GM12891 (cell line): Measurements from ENCODE around the gene PRND.

Experiments
- POLR2A ChIP-seq: IDR thresholded peaks from 2 replicates; pipeline ENCODE4 v1.6.1; 2011; ENCODE audit warnings: low read depth, low read length, control low read depth
- POLR2AphosphoS5 ChIP-seq: IDR thresholded peaks from 2 replicates; pipeline ENCODE4 v1.6.1; 2011; ENCODE audit warnings: low read depth, low read length, control low read depth
- TAF1 ChIP-seq: IDR thresholded peaks from 2 replicates; pipeline ENCODE4 v1.6.1; 2011; ENCODE audit warnings: low read depth, low read length, control low read depth

- no peak for TF ChIP-seq TAF1
- no peak for TF ChIP-seq POLR2A
- TF ChIP-seq POLR2AphosphoS5, result no peak
These were observed 38.4 kb upstream of the PRND start for GRCh38 chr20:4683261-4683660.
